ENCODE measurements around the gene SUMO3. TPM values are rescaled to one million over a fixed set of nuclear protein-coding genes. Genes with fewer than 3 reads are reported as not detected.

The SUMO3 gene
- total RNA-seq, 1 experiment from 2014 or later: 82.9 TPM

- Histone ChIP-seq H3K4ac (ENCODE audit: low read depth, low read length) (no peak overlapping the region), H3T11ph (ENCODE audit: low read length) (no peak overlapping the region), H3K4me1 (ENCODE audit: insufficient read depth, low read length) (no peaks in the 10 kb centered on the region), H3K18ac (ENCODE audit: insufficient read length, low read depth, low read length) (no peak overlapping the region), H3K79me2 (ENCODE audit: insufficient read depth, low read length) (peaks cover 2% of the 10 kb centered on the region; the same call in 1 of the 2 replicates), H3K79me1 (ENCODE audit: insufficient read depth, low read depth, low read length, poor library complexity, severe bottlenecking) (peaks cover 2% of the 10 kb centered on the region), H2AFZ (ENCODE audit: low read length) (no peak overlapping the region), H3K23me2 (ENCODE audit: insufficient read length, low read depth, low read length, poor library complexity, severe bottlenecking) (peaks cover 2% of the 10 kb centered on the region), H4K91ac (ENCODE audit: insufficient read length, low read depth, low read length) (no peak overlapping the region), H3K27me3 (ENCODE audit: insufficient read depth, low read length) (no peaks in the 10 kb centered on the region), H3K9ac (ENCODE audit: extremely low read depth, insufficient read length, low read length) (no peak overlapping the region), H3K23ac (ENCODE audit: insufficient read length, low read depth, low read length) (no peak overlapping the region), H2BK5ac (ENCODE audit: insufficient read length, low read length) (no peak overlapping the region), H2BK120ac (ENCODE audit: low read depth, low read length, poor library complexity, severe bottlenecking) (no peak overlapping the region), H4K5ac (ENCODE audit: insufficient read length, low read depth, low read length) (no peak overlapping the region), H2BK12ac (ENCODE audit: insufficient read length, low read depth, low read length) (no peak overlapping the region), H3K56ac (ENCODE audit: insufficient read length, low read depth, low read length) (no peak overlapping the region), H3K4me2 (ENCODE audit: insufficient read depth, insufficient read length, low read length) (no peak overlapping the region), H2BK15ac (ENCODE audit: low read depth, low read length) (no peak overlapping the region), H3K9me3 (ENCODE audit: control insufficient read depth, low read depth, low read length) (no peaks in the 10 kb centered on the region), H2AK5ac (ENCODE audit: insufficient read length, low read length) (no peak overlapping the region), H3K14ac (ENCODE audit: insufficient read depth, low read length) (no peak overlapping the region), H2BK20ac (ENCODE audit: low read depth, low read length, poor library complexity, severe bottlenecking) (no peak overlapping the region), H4K20me1 (ENCODE audit: control insufficient read depth, insufficient read depth, insufficient read length) (no peaks in the 10 kb centered on the region), H4K8ac (replicated peaks; ENCODE audit: insufficient read length, low read depth, low read length) (no peak overlapping the region), H3K27ac (ENCODE audit: insufficient read length, low read depth, low read length) (no peak overlapping the region)
- H3K4me1 Mint-ChIP-seq: peaks cover 15 to 20% of the 10 kb centered on the region in 2 experiments
- no peaks in the 10 kb centered on the region for H3K9me3 Mint-ChIP-seq
- TF ChIP-seq CTCF (conservative IDR thresholded peaks at IDR 0.05): no peak
- DNase-seq: no peak
- peaks cover 11 to 35% (median 20%) of the 10 kb centered on the region in 3 experiments; a peak in 6 of 7 replicates for H3K36me3 Mint-ChIP-seq (ENCODE audit: insufficient read depth in 1 of 3, low read depth in 3 of 3)
- H3K27ac Mint-ChIP-seq: peak overlapping the region in 2 of 3 experiments; percentile 16 to 33; a peak in 1 of 7 replicates
- WGBS (ENCODE audit: extremely low coverage, insufficient read length, low lambda C conversion rate): no CpG with 5 or more reads among the region's 10 CpGs
- no peak overlapping the region for H3K4me3 Mint-ChIP-seq
- no peaks in the 10 kb centered on the region; the same call in none of the 2 replicates for H3K27me3 Mint-ChIP-seq (ENCODE audit: low read depth)
Measured at GRCh38 chr21:44813149-44813548, 4.7 kb downstream of the SUMO3 start.
